Adrenal gland (tissue), 12 donors: ENCODE data around the gene CDK15. TPM values are rescaled to one million over a fixed set of nuclear protein-coding genes. Genes with fewer than 3 reads are reported as not detected.

Experiments
- DNase-seq, 7 donors: peaks; one replicate each; pipeline ENCODE4 v3.0.0-alpha.2; 2019 to 2020
- H3K27ac ChIP-seq, 5 donors: fragments of 200-600 bp; sonication (generic) in 4 of 5; 1 replicate in 3 of 5; 2 replicates in 2 of 5; pipeline versions ENCODE4 v1.5.1 to v1.8.0; 2016 to 2020; ENCODE audit warnings: mild to moderate bottlenecking in 1 of 5
- H3K27me3 ChIP-seq: fragments of 200-600 bp; 2 replicates; pipeline ENCODE4 v1.8.0; 2021
- H3K36me3 ChIP-seq, 2 donors: fragments of 200-600 bp; replicated peaks in 1 of 2; 1 replicate in 1 of 2; 2 replicates in 1 of 2; pipeline versions ENCODE4 v1.5.1 to v1.8.0; 2018 to 2022
- H3K4me1 ChIP-seq, 2 donors: fragments of 200-600 bp; replicated peaks in 1 of 2; 1 replicate in 1 of 2; 2 replicates in 1 of 2; pipeline versions ENCODE4 v1.5.1 to v1.8.0; 2018 to 2021
- H3K4me3 ChIP-seq, 4 donors: fragments of 200-600 bp; sonication (generic) in 3 of 4; one replicate each; pipeline ENCODE4 v1.5.1; 2016 to 2018
- H3K9me3 ChIP-seq, 3 donors: fragments of 200-600 bp; sonication (generic) in 1 of 3; replicated peaks in 1 of 3; 1 replicate in 2 of 3; 2 replicates in 1 of 3; pipeline versions ENCODE4 v1.5.1 to v1.8.0; 2016 to 2021
- CTCF ChIP-seq, 6 experiments: fragments of 450-650 bp in 4 of 6; fragments of 200-600 bp in 2 of 6; sonication (generic) in 1 of 6; IDR thresholded peaks; 1 replicate in 5 of 6; 2 replicates in 1 of 6; pipeline versions ENCODE4 v1.5.1 to v1.8.0; 2016 to 2021; ENCODE audit warnings: antibody characterized with exemption in 6 of 6, mild to moderate bottlenecking in 2 of 6, moderate library complexity in 1 of 6
- POLR2A ChIP-seq, 2 donors: fragments of 450-650 bp; IDR thresholded peaks; one replicate each; pipeline ENCODE4 v1.6.1; 2017; ENCODE audit warnings: antibody characterized with exemption in 2 of 2, mild to moderate bottlenecking in 2 of 2, moderate library complexity in 1 of 2
- WGBS, 4 donors: extraction: QIAGEN DNeasy Blood & Tissue Kit in 2 of 4; methylation state at CpG; one replicate each; pipeline versions ENCODE4 v1.1.5 to v1.1.7; 2013 to 2017; 5-methylcytosine and 5-hydroxymethylcytosine counted together
- intact Hi-C, 2 donors: fragments of 100-400 bp; cut with DNase I; formaldehyde crosslinking; loops; one replicate each; pipeline versions ENCODE4 v1.14.1 to v1.15.0; 2022 to 2023
- polyA plus RNA-seq, 3 donors: library from polyadenylated mRNA; stranded (reverse); fragments of 200-250 nt in 2 of 3; fragments of 350-450 nt in 1 of 3; fragmentation: Illumina TruSeq in 1 of 3; extraction: RNeasy Lipid Tissue Mini Kit (QIAGEN cat#74804) in 1 of 3; gene quantifications; one replicate each; pipeline ENCODE4 v1.2.3, GENCODE V29; 2013 to 2014
- total RNA-seq, 9 donors: library from RNA; depleted of rRNA in 4 of 9; stranded (reverse); fragments of >200 nt in 4 of 9; fragments of 120-200 nt in 1 of 9; fragmentation: NEBNext Ultra II Directional in 1 of 9; extraction: Animal tissue kit (Norgen Biotek cat#: 25700) in 1 of 9; gene quantifications; one replicate each; pipeline versions ENCODE4 v1.1.0 to v1.2.4, GENCODE V29; 2013 to 2023
- donor health status: healthy with polysubstance abuse.
- donor health status: Bipolar disorder and iron deficiency.
- donor health status: DM: yes; HTN: yes; CAD: no.
- donor health status: DM: no; HTN: no; CAD: no.
- donor health status: DM: no; HTN: no; CAD: no.
- donor health status: DM: yes; HTN: yes; CAD: no.

Gene CDK15
- total and polyA plus RNA-seq, 12 donors = 0.06 to 1.2 (median 0.14) TPM; not detected in 1

DNA sequence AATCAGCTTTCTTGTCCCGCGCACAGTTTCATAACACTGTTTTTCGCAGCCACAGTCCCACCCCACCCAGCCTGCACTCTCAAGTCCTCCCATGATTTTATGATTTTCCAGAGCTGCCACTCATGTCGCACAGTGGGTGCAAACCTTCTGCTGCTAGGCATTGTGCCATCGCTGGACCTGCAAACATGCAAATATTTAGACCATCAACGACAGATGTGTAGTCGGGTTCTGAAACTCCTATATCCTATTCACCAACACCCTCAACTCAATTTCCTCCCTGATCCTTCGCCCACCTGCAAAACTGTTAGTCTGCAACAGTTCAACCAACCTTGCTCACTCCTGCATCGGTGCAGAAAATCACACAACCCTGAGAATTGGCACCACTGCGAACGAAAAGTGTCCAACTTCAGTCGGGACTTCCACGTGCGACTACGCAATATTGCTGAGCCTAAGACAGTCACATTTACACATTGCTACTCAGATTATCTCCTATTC, 24.7 kb upstream of the CDK15 start:
- H3K9me3 ChIP-seq = no peaks in the 10 kb centered on the region
- H3K27me3 ChIP-seq = no peaks in the 10 kb centered on the region
- no peaks in the 10 kb centered on the region for H3K36me3 ChIP-seq
- WGBS, 4 donors = 2 to 3% (median 3%) methylated on average over 14 to 15 of the region's 15 CpGs
- intact Hi-C loops = no loop called here
- DNase-seq = peak; percentile 10 to 73 (median 26)
- TF ChIP-seq CTCF (IDR thresholded peaks at IDR 0.05) = no peak
- TF ChIP-seq POLR2A (IDR thresholded peaks at IDR 0.05) = no peak
- H3K4me1 ChIP-seq = peaks cover 8 to 20% of the 10 kb centered on the region in 2 donors
- peak overlapping the region; percentile 61 to 71 (median 64) for H3K4me3 ChIP-seq
- peak overlapping the region in 4 of 5 donors; percentile 73 to 90 (median 80) for H3K27ac ChIP-seq

DNA sequence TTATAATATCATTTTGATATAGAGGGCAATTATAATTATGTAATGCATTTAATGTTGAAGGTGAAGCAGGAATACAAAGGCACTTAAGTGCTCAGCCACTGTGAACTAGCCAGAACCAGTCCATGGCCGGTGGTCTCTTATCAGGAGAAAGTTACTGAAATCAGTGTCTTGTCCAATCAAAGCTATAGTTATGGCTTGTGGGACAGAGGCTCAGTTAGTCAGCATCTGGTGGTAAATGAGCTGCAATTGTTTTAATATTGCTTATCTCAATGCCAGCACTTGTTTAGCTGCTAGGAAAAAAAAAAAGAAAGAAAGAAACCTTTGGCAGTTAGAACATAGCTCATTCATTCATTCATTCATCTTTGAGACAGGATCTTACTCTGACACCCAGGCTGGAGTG, 21.8 kb upstream of the CDK15 start:
- Histone ChIP-seq H3K27ac (no peak overlapping the region), H3K36me3 (no peaks in the 10 kb centered on the region), H3K9me3 (no peaks in the 10 kb centered on the region), H3K27me3 (no peaks in the 10 kb centered on the region), H3K4me1 (peaks cover 5% of the 10 kb centered on the region in 2 donors), H3K4me3 (no peak overlapping the region)
- intact Hi-C loops = no loop called here
- TF ChIP-seq CTCF (IDR thresholded peaks at IDR 0.05) (no peak), POLR2A (IDR thresholded peaks at IDR 0.05) (no peak)
- DNase-seq = no peak
- 58 to 79% (median 64%) methylated on average over 1 of the region's 1 CpG for WGBS, 4 donors

GRCh38 chr2:201785135-201785534, 21.2 kb upstream of the CDK15 start:
- intact Hi-C loops = no loop called here
- H3K4me3 ChIP-seq = no peak overlapping the region
- no peak overlapping the region for H3K27ac ChIP-seq
- no peak for TF ChIP-seq CTCF (IDR thresholded peaks at IDR 0.05)
- no peak for TF ChIP-seq POLR2A (IDR thresholded peaks at IDR 0.05)
- no peaks in the 10 kb centered on the region for H3K36me3 ChIP-seq
- WGBS, 4 donors = 67 to 87% (median 72%) methylated on average over 4 of the region's 4 CpGs
- no peaks in the 10 kb centered on the region for H3K4me1 ChIP-seq
- H3K27me3 ChIP-seq = no peaks in the 10 kb centered on the region
- DNase-seq = no peak
- no peaks in the 10 kb centered on the region for H3K9me3 ChIP-seq

- H3K4me3 ChIP-seq = no peak overlapping the region
- no peaks in the 10 kb centered on the region for H3K27me3 ChIP-seq
- no peaks in the 10 kb centered on the region for H3K36me3 ChIP-seq
- no peak for DNase-seq
- no peaks in the 10 kb centered on the region for H3K4me1 ChIP-seq
- H3K9me3 ChIP-seq = no peaks in the 10 kb centered on the region
- TF ChIP-seq CTCF (IDR thresholded peaks at IDR 0.05) = no peak
- no peak for TF ChIP-seq POLR2A (IDR thresholded peaks at IDR 0.05)
- no peak overlapping the region for H3K27ac ChIP-seq
- intact Hi-C loops = no loop called here
Measured at GRCh38 chr2:201786471-201786870, 19.9 kb upstream of the CDK15 start.
